Adrenal gland (tissue), 12 donors: ENCODE results near the gene LMCD1. TPM values are rescaled to one million over a fixed set of nuclear protein-coding genes. Genes with fewer than 3 reads are reported as not detected.

ENCODE experiments used
- DNase-seq, 7 donors: peaks; one replicate each; pipeline ENCODE4 v3.0.0-alpha.2; 2019 to 2020
- H3K27ac ChIP-seq, 5 donors: fragments of 200-600 bp; sonication (generic) in 4 of 5; 1 replicate in 3 of 5; 2 replicates in 2 of 5; pipeline versions ENCODE4 v1.5.1 to v1.8.0; 2016 to 2020; ENCODE audit warnings: mild to moderate bottlenecking in 1 of 5
- H3K27me3 ChIP-seq: fragments of 200-600 bp; 2 replicates; pipeline ENCODE4 v1.8.0; 2021
- H3K36me3 ChIP-seq, 2 donors: fragments of 200-600 bp; replicated peaks in 1 of 2; 1 replicate in 1 of 2; 2 replicates in 1 of 2; pipeline versions ENCODE4 v1.5.1 to v1.8.0; 2018 to 2022
- H3K4me1 ChIP-seq, 2 donors: fragments of 200-600 bp; replicated peaks in 1 of 2; 1 replicate in 1 of 2; 2 replicates in 1 of 2; pipeline versions ENCODE4 v1.5.1 to v1.8.0; 2018 to 2021
- H3K4me3 ChIP-seq, 4 donors: fragments of 200-600 bp; sonication (generic) in 3 of 4; one replicate each; pipeline ENCODE4 v1.5.1; 2016 to 2018
- H3K9me3 ChIP-seq, 3 donors: fragments of 200-600 bp; sonication (generic) in 1 of 3; replicated peaks in 1 of 3; 1 replicate in 2 of 3; 2 replicates in 1 of 3; pipeline versions ENCODE4 v1.5.1 to v1.8.0; 2016 to 2021
- CTCF ChIP-seq, 6 experiments: fragments of 450-650 bp in 4 of 6; fragments of 200-600 bp in 2 of 6; sonication (generic) in 1 of 6; IDR thresholded peaks; 1 replicate in 5 of 6; 2 replicates in 1 of 6; pipeline versions ENCODE4 v1.5.1 to v1.8.0; 2016 to 2021; ENCODE audit warnings: antibody characterized with exemption in 6 of 6, mild to moderate bottlenecking in 2 of 6, moderate library complexity in 1 of 6
- POLR2A ChIP-seq, 2 donors: fragments of 450-650 bp; IDR thresholded peaks; one replicate each; pipeline ENCODE4 v1.6.1; 2017; ENCODE audit warnings: antibody characterized with exemption in 2 of 2, mild to moderate bottlenecking in 2 of 2, moderate library complexity in 1 of 2
- WGBS, 4 donors: extraction: QIAGEN DNeasy Blood & Tissue Kit in 2 of 4; methylation state at CpG; one replicate each; pipeline versions ENCODE4 v1.1.5 to v1.1.7; 2013 to 2017; 5-methylcytosine and 5-hydroxymethylcytosine counted together
- intact Hi-C, 2 donors: fragments of 100-400 bp; cut with DNase I; formaldehyde crosslinking; loops; one replicate each; pipeline versions ENCODE4 v1.14.1 to v1.15.0; 2022 to 2023
- polyA plus RNA-seq, 3 donors: library from polyadenylated mRNA; stranded (reverse); fragments of 200-250 nt in 2 of 3; fragments of 350-450 nt in 1 of 3; fragmentation: Illumina TruSeq in 1 of 3; extraction: RNeasy Lipid Tissue Mini Kit (QIAGEN cat#74804) in 1 of 3; gene quantifications; one replicate each; pipeline ENCODE4 v1.2.3, GENCODE V29; 2013 to 2014
- total RNA-seq, 9 donors: library from RNA; depleted of rRNA in 4 of 9; stranded (reverse); fragments of >200 nt in 4 of 9; fragments of 120-200 nt in 1 of 9; fragmentation: NEBNext Ultra II Directional in 1 of 9; extraction: Animal tissue kit (Norgen Biotek cat#: 25700) in 1 of 9; gene quantifications; one replicate each; pipeline versions ENCODE4 v1.1.0 to v1.2.4, GENCODE V29; 2013 to 2023
- donor health status: healthy with polysubstance abuse.
- donor health status: Bipolar disorder and iron deficiency.
- donor health status: DM: yes; HTN: yes; CAD: no.
- donor health status: DM: no; HTN: no; CAD: no.
- donor health status: DM: no; HTN: no; CAD: no.
- donor health status: DM: yes; HTN: yes; CAD: no.

LMCD1 gene
- total and polyA plus RNA-seq, 12 donors = 4.8 to 26.5 (median 16.1) TPM

DNA sequence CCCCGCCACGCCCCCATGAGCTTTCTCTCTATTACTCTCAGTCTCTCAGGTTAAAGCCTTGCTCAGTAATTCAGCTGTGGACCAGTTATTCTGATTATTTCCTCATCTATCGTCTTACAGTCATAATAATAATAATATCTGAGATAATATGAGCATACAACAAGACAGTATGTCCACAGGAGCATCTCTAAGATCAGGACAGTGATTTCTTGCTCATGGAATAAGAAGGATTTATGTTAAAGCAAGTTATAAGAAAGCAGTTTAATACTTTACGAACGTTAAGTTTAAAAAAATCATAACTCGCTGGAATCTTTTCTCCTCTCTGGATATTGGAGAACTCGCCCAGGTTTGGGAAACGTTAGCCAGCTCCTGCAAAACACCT is 643 bp upstream of the LMCD1 start:
- H3K27me3 ChIP-seq = no peaks in the 10 kb centered on the region
- H3K27ac ChIP-seq = peak overlapping the region in 2 of 5 donors; percentile 79 to 82
- H3K9me3 ChIP-seq = no peaks in the 10 kb centered on the region
- H3K4me1 ChIP-seq = peaks cover 4 to 50% of the 10 kb centered on the region in 2 donors
- peak overlapping the region in 3 of 4 donors; percentile 23 to 60 (median 44) for H3K4me3 ChIP-seq
- WGBS, 4 donors = 4 to 8% (median 6%) methylated on average over 8 of the region's 8 CpGs
- no peak for TF ChIP-seq POLR2A (IDR thresholded peaks at IDR 0.05)
- TF ChIP-seq CTCF (IDR thresholded peaks at IDR 0.05) = no peak
- H3K36me3 ChIP-seq = no peaks in the 10 kb centered on the region
- no peak for DNase-seq
- intact Hi-C loops = no loop called here

GRCh38 chr3:8503461-8503860 is 1.8 kb downstream of the LMCD1 start:
- no peak for DNase-seq
- Histone ChIP-seq H3K27me3 (no peaks in the 10 kb centered on the region), H3K9me3 (no peaks in the 10 kb centered on the region), H3K4me1 (peaks cover 9 to 67% of the 10 kb centered on the region in 2 donors), H3K4me3 (no peak overlapping the region), H3K36me3 (no peaks in the 10 kb centered on the region), H3K27ac (no peak overlapping the region)
- intact Hi-C loops = no loop called here
- 50 to 100% (median 83%) methylated on average over 1 of the region's 1 CpG for WGBS, 4 donors
- TF ChIP-seq CTCF (IDR thresholded peaks at IDR 0.05) (no peak), POLR2A (IDR thresholded peaks at IDR 0.05) (no peak)

DNA sequence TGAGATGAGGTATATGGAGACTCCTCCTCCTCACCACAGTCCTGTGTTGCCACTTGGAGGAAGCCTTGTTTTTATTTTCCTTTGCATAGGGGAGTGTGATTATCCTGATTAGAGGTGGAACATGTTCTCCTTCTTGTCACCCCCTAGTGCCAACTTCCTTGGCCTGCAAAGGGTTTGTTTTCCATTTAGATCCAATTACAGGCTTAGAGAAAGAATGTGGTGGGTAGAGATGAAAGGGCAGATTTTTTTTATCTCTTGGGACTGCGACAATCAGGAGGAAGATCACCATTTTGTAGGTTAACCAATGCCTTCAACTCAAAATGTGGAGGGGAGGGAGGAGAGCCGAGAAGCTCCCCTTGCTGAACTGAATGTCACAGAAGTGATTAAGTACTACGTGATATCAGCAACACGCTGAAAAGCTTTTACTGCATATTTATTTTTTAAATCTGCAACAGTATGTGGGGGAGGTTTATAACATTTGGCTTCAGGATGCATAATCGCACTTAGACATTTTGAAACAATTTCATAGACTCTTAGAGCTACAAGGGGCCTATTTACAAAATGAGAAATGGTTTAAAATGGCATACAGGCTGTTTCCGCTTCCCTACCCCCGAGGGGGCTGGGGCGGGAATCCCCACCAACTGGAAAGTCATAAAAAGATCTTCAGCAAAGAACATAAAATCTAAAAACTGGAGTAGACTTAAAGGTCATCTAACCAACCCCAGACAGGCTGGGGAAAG is 2.4 kb downstream of the LMCD1 start:
- intact Hi-C loops = no loop called here
- DNase-seq = no peak
- WGBS, 4 donors = 69 to 74% (median 71%) methylated on average over 8 of the region's 8 CpGs
- Histone ChIP-seq H3K4me3 (no peak overlapping the region), H3K4me1 (peaks cover 9 to 67% of the 10 kb centered on the region in 2 donors), H3K36me3 (no peaks in the 10 kb centered on the region), H3K9me3 (no peaks in the 10 kb centered on the region), H3K27ac (peak overlapping the region in 2 of 5 donors; percentile 1 to 6), H3K27me3 (no peaks in the 10 kb centered on the region)
- TF ChIP-seq POLR2A (IDR thresholded peaks at IDR 0.05) (no peak), CTCF (IDR thresholded peaks at IDR 0.05) (no peak)

- Histone ChIP-seq H3K4me3 (no peak overlapping the region), H3K4me1 (peaks cover 9 to 67% of the 10 kb centered on the region in 2 donors), H3K9me3 (no peaks in the 10 kb centered on the region), H3K36me3 (no peaks in the 10 kb centered on the region), H3K27me3 (no peaks in the 10 kb centered on the region), H3K27ac (peak overlapping the region in 1 of 5 donors; percentile 6)
- intact Hi-C loops = no loop called here
- no peak for TF ChIP-seq POLR2A (IDR thresholded peaks at IDR 0.05)
- no peak for TF ChIP-seq CTCF (IDR thresholded peaks at IDR 0.05)
- no peak for DNase-seq
- 50 to 81% (median 67%) methylated on average over 4 of the region's 4 CpGs for WGBS, 4 donors
Measured at GRCh38 chr3:8504611-8504973, 3.0 kb downstream of the LMCD1 start.
